Transverse colon (tissue), 4 donors: ENCODE data around the gene DNAJA4. TPM values are rescaled to one million over a fixed set of nuclear protein-coding genes. Genes with fewer than 3 reads are reported as not detected.

Source experiments
- DNase-seq: peaks from one replicate; pipeline ENCODE4 v3.0.0-alpha.2; 2019
- H3K27ac ChIP-seq, 4 donors: fragments of 200-600 bp; sonication (generic); 2 replicates each; pipeline ENCODE4 v1.5.1; 2016 to 2018; ENCODE audit warnings: inconsistent platforms in 4 of 4
- H3K27me3 ChIP-seq: fragments of 200-600 bp; sonication (generic); 2 replicates; pipeline ENCODE4 v1.5.1; 2017; ENCODE audit warnings: inconsistent platforms
- H3K36me3 ChIP-seq, 4 donors: fragments of 200-600 bp; sonication (generic); 2 replicates each; pipeline ENCODE4 v1.5.1; 2017 to 2019; ENCODE audit warnings: inconsistent platforms in 4 of 4
- H3K4me1 ChIP-seq, 4 donors: fragments of 200-600 bp; sonication (generic); 2 replicates each; pipeline ENCODE4 v1.5.1; 2017 to 2020; ENCODE audit warnings: inconsistent platforms in 4 of 4
- H3K4me3 ChIP-seq, 4 donors: fragments of 200-600 bp; sonication (generic); 1 replicate in 1 of 4; 2 replicates in 3 of 4; pipeline versions ENCODE4 v1.5.1 to v1.6.1; 2017 to 2019; ENCODE audit warnings: inconsistent platforms in 4 of 4
- H3K9me3 ChIP-seq, 2 donors: fragments of 200-600 bp; sonication (generic); 2 replicates each; pipeline ENCODE4 v1.5.1; 2017 to 2019; ENCODE audit warnings: inconsistent platforms in 2 of 2
- EP300 ChIP-seq: sonication (generic); formaldehyde crosslinking; IDR thresholded peaks from one replicate; pipeline ENCODE4 v1.6.1; 2017; ENCODE audit warnings: antibody characterized with exemption, low read depth
- POLR2A ChIP-seq: fragments of 450-650 bp; IDR thresholded peaks from one replicate; pipeline ENCODE4 v1.6.1; 2016; ENCODE audit warnings: antibody characterized with exemption, mild to moderate bottlenecking, moderate library complexity
- POLR2AphosphoS5 ChIP-seq, 3 donors: sonication (generic); formaldehyde crosslinking; IDR thresholded peaks; one replicate each; pipeline ENCODE4 v1.6.1; 2016; ENCODE audit warnings: antibody characterized with exemption in 3 of 3
- WGBS, 2 donors: methylation state at CpG; one replicate each; pipeline ENCODE4 v1.1.5; 2018; ENCODE audit warnings: low coverage in 1 of 2; 5-methylcytosine and 5-hydroxymethylcytosine counted together
- in situ Hi-C, 4 donors: fragments of 200-750 bp; cut with MboI; loops; one replicate each; pipeline versions ENCODE4 v1.15.0 to v1.15.1; 2017; ENCODE audit warnings: low sequenced_read_pairs in 3 of 4, low pct_ligation_motif_present in 1 of 4, low pct_unique_long_range_greater_than_20kb in 1 of 4
- intact Hi-C: fragments of 100-400 bp; cut with DNase I; formaldehyde crosslinking; loops from one replicate; pipeline ENCODE4 v1.15.1; 2023; ENCODE audit warnings: low total_unique reads
- total RNA-seq, 4 donors: library from RNA; depleted of rRNA; stranded (reverse); fragments of >200 nt; gene quantifications; one replicate each; pipeline ENCODE4 v1.1.0, GENCODE V29; 2016
- TF ChIP-seq, protein P1 (sequence below), 5 experiments: fragments of 200-600 bp in 3 of 5; fragments of 450-650 bp in 2 of 5; sonication (generic) in 3 of 5; IDR thresholded peaks; 1 replicate in 2 of 5; 2 replicates in 3 of 5; pipeline ENCODE4 v1.5.1; 2016 to 2017; ENCODE audit warnings: antibody characterized with exemption in 5 of 5, inconsistent platforms in 3 of 5, mild to moderate bottlenecking in 2 of 5, moderate library complexity in 1 of 5

DNAJA4 gene
- total RNA-seq, 4 donors from 2014 or later, result 34.9 to 69.9 (median 42.5) TPM

DNA sequence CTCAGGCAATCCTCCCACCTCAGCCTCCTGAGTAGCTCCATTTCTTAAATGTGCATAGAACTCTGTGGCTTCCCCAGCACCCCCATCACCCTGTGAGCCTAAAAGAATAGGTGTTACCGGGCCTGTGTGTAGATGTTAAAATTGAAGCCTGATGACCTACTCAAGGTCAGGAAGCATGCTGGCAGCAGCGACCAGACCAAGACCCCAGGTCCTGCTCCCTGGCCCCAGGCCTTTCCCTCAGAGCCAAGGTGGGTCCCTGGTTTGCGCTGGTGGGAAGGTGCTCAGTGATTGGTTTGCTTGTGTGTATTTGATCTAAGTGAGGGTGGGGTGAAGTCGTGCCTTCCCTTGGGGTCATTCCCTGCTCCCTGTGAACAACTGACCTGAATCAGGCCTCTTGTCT is 57.4 kb downstream of the DNAJA4 start:
- Histone ChIP-seq H3K27ac (no peak overlapping the region), H3K27me3 (no peaks in the 10 kb centered on the region), H3K36me3 (no peaks in the 10 kb centered on the region), H3K4me3 (no peak overlapping the region), H3K9me3 (no peaks in the 10 kb centered on the region), H3K4me1 (peaks cover 0 to 5% (median 2%) of the 10 kb centered on the region in 4 donors)
- intact Hi-C loops (no loop called here), in situ Hi-C loops (no loop called here)
- DNase-seq, result no peak
- no peak for TF ChIP-seq EP300
- TF ChIP-seq POLR2A, result no peak
- TF ChIP-seq, protein P1, sequence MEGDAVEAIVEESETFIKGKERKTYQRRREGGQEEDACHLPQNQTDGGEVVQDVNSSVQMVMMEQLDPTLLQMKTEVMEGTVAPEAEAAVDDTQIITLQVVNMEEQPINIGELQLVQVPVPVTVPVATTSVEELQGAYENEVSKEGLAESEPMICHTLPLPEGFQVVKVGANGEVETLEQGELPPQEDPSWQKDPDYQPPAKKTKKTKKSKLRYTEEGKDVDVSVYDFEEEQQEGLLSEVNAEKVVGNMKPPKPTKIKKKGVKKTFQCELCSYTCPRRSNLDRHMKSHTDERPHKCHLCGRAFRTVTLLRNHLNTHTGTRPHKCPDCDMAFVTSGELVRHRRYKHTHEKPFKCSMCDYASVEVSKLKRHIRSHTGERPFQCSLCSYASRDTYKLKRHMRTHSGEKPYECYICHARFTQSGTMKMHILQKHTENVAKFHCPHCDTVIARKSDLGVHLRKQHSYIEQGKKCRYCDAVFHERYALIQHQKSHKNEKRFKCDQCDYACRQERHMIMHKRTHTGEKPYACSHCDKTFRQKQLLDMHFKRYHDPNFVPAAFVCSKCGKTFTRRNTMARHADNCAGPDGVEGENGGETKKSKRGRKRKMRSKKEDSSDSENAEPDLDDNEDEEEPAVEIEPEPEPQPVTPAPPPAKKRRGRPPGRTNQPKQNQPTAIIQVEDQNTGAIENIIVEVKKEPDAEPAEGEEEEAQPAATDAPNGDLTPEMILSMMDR (IDR thresholded peaks at IDR 0.05), result no peak
- no peak for TF ChIP-seq POLR2AphosphoS5 (IDR thresholded peaks at IDR 0.05)
- 81% methylated on average over 4 of the region's 4 CpGs; no CpG with 5 or more reads in 1 of the 2 donors for WGBS, 2 donors

DNA sequence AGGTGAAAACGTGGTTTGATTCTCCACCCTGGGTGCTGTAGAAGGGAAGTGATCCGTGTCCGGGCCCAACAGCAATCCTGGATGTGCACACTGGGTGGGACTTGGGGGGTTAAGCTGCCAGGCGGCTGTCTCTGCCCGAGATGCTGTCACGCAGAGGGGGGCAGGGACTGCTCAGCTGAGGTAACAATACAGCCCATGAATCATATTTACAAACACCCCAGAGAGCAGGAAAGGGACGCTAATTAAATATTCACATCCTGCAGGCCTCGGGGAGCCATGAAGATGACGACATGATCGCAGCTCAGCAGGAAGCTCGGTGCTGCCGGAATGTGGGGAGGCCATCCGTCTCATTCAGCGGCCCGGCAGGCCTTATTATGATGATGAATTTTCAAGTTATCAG is 57.9 kb downstream of the DNAJA4 start:
- H3K4me3 ChIP-seq, result no peak overlapping the region
- H3K9me3 ChIP-seq, result no peaks in the 10 kb centered on the region
- no peaks in the 10 kb centered on the region for H3K27me3 ChIP-seq
- no peak overlapping the region for H3K27ac ChIP-seq
- TF ChIP-seq EP300 (no peak), POLR2AphosphoS5 (IDR thresholded peaks at IDR 0.05) (no peak), POLR2A (no peak)
- TF ChIP-seq, protein P1 (IDR thresholded peaks at IDR 0.05), result no peak
- in situ Hi-C loops, result no loop called here
- peaks cover 0 to 4% (median under 1%) of the 10 kb centered on the region in 4 donors for H3K4me1 ChIP-seq
- H3K36me3 ChIP-seq, result no peaks in the 10 kb centered on the region
- WGBS, 2 donors, result 30 to 82% methylated on average over 2 to 15 of the region's 15 CpGs
- intact Hi-C loops, result no loop called here
- no peak for DNase-seq

DNA sequence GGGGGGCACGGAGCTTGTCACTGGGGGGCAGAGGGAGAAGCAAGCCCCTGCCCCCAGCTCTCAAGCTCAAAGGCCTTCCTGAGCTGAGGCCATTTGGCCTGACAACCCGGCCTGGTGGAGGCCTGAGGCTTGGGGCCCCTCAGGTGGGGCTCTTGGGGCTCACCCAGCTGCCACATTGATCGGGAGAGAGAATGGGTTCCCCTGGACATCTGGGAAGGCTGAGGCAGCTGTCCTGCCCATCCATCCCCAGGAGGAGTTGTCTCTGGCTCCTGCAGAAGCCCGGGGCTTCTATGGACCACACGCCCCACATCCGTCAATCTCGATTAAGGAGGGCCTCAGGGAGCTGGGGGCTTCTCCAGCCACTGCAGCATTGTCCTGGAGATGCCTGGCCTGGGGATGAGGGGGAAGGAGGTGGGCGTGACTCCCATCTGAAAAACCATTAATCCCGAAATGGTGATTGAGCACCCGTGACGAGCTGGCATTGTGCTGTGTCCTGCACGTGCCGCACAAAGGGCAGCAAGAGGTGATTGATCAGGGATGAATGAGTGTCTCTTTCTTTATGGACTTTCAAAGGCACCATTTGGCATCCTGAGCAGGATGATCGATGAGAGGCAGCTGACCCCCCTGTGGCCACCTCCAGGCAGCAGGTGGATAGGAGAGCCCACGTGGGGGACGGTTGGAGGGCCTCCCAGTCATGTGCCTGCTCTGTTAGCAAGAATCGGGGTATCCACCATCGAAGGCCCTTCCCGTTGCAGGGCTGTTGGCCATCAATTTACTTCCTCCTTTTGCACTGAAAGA is 58.6 kb downstream of the DNAJA4 start:
- H3K27me3 ChIP-seq, result no peaks in the 10 kb centered on the region
- 87% methylated on average over 19 of the region's 19 CpGs; no CpG with 5 or more reads in 1 of the 2 donors for WGBS, 2 donors
- TF ChIP-seq EP300 (no peak), POLR2AphosphoS5 (IDR thresholded peaks at IDR 0.05) (no peak), POLR2A (no peak)
- TF ChIP-seq, protein P1 (IDR thresholded peaks at IDR 0.05), result no peak
- peaks cover 0 to 4% (median 0%) of the 10 kb centered on the region in 4 donors for H3K4me1 ChIP-seq
- in situ Hi-C loops (no loop called here), intact Hi-C loops (no loop called here)
- H3K36me3 ChIP-seq, result no peaks in the 10 kb centered on the region
- H3K27ac ChIP-seq, result no peak overlapping the region
- DNase-seq, result no peak
- H3K9me3 ChIP-seq, result no peaks in the 10 kb centered on the region
- no peak overlapping the region for H3K4me3 ChIP-seq

DNA sequence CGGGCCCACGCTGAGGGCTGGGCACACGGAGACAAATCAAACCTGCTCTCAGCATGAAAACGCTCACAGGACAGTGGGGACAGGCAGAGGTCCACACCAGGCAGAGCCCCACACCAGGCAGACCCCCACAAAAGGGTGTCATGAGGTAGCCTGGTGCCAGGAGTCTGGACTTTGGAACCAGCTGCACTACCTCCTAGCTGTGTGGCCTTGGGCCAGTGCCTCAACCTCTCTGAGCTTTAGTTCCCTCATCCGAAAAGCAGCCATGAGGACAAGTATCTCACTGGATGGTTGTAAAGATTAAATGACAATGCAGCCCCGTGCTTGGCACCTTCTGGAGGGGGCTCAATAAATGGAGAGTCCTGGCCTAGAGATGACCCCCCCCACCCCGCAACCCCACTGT is 59.3 kb downstream of the DNAJA4 start:
- H3K4me3 ChIP-seq, result no peak overlapping the region
- WGBS, 2 donors, result 80% methylated on average over 7 of the region's 7 CpGs; no CpG with 5 or more reads in 1 of the 2 donors
- H3K27me3 ChIP-seq, result no peaks in the 10 kb centered on the region
- in situ Hi-C loops, result no loop called here
- H3K9me3 ChIP-seq, result no peaks in the 10 kb centered on the region
- DNase-seq, result no peak
- no peak overlapping the region for H3K27ac ChIP-seq
- intact Hi-C loops, result no loop called here
- H3K4me1 ChIP-seq, result peaks cover 0 to 4% (median 0%) of the 10 kb centered on the region in 4 donors
- H3K36me3 ChIP-seq, result no peaks in the 10 kb centered on the region
- no peak for TF ChIP-seq POLR2A
- TF ChIP-seq, protein P1 (IDR thresholded peaks at IDR 0.05), result no peak
- no peak for TF ChIP-seq POLR2AphosphoS5 (IDR thresholded peaks at IDR 0.05)
- TF ChIP-seq EP300, result no peak
